HG02943 (cell line): ENCODE measurements around the gene INTS1.

Source experiments
- ATAC-seq: cut with Tn5 transposase; IDR thresholded peaks from one replicate; pipeline ENCODE4 v1.9.1; 2021; ENCODE audit warnings: mild to moderate bottlenecking, low read depth, moderate library complexity; ENCODE audit not compliant: unreplicated experiment

The INTS1 gene

DNA sequence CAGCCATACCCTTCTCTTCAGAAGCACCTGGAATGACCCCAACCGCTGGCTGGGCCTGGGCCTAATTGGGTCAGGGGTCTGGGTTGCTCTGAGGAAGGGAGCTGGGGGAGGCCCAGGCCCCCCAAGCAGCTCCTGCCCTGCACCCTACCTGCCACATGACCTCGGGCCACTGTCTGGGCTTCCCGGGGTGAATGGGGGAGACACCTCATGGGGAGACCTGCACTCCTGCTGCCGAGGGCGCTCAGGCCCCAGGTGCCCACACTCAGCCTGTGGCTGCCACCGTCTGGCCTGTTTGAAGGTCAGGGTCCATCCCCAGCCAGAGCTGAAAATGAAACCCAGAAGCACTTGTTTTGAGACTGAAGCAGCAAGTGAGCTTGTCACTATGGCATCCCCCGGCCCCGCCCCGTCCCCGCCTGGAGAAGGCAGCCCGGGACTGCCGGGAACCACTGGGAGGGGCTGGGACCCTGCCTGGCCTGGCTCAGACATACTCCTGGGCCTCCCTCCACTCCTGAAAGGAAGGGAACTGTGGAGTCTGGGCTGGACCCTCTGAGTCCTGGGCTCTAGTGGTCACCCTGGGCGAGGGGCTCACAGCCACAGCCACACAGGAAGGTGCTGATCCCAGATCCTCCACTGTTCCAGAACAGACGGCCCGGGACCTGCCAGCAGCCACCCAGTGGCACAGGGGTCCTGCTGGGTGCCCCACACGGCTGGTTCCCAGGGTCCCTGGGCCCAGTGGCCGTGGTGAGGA, 37.5 kb downstream of the INTS1 start:
- no peak for ATAC-seq

DNA sequence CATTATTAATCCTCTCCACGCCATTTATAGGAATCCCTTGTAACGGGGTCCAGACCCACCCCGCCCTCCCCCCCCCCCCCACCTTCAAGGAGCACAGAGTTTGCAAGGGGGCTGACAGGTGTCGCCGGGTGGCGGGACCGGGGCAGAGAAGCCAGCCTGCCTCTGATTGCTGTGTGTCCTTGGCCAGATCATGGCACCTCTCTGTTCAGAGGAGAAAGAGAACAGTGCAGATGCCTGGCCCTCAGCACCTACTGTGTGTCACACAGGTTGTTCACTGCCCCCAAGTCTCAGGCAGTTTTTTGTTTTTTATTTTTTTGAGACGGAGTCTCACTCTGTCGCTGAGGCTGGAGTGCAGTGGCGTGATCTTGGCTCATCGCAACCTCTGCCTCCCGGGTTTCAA, 39.5 kb downstream of the INTS1 start:
- no peak for ATAC-seq

DNA sequence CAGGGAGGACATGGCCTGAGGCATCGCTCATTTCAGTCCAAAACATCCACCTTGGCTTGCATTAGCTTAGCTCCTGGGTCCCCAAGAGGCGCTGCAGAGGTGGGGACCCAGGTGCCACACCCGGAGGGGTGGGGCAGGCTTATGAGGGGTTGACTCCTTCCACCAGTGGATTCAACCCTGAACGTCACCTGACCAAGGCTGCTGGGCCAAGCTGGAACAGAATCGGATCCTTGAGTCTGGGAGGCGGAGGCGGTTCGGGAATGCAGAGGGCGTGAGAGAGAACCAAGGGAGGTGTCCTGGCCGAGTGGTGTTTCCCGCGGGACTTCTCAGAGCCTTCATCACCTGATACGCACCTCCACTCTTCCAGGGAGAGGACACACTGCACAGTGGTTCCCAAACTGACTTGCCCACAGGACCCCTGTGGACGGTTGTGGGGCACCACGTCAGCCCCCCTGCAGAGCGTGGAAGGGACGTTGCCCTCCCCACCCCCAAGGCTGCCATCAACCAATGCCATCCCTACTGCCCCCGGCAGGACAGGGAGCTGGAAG, 40.4 kb downstream of the INTS1 start:
- ATAC-seq = no peak

DNA sequence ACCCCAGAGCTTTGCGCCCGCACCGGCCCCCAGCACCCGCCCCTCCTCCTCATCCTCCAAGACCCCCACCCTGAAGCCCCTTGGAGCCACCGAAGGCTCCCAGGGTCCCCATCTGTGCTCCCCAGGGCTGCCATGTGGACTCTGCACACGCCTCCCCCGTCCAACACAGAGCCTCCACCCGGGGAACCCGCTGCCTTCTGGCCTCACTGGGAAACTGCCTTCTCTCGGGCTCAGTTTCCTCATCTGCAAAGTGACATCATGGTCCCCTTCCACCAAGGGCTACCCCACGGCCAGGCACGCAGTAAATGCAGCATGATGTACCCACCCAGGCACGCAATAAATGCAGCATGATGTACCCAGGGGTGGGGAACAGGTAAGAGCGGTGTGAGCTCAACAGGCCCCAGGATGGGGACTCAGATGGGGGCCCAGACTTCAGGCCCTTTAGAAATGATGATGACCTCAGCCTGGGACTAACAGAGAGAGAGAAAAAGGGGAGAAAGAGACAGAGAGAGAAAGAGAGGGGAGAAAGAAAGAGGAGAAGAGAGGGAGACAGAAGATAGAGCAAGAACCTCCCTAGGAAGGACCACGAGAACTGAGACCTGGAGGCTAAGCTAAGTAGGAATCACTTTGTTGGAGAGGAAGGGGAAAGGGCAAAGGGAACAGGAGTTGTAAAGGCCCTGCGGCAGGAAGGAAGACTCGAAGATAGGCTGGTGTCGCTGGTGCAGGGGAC, 42.4 kb downstream of the INTS1 start:
- ATAC-seq = no peak

DNA sequence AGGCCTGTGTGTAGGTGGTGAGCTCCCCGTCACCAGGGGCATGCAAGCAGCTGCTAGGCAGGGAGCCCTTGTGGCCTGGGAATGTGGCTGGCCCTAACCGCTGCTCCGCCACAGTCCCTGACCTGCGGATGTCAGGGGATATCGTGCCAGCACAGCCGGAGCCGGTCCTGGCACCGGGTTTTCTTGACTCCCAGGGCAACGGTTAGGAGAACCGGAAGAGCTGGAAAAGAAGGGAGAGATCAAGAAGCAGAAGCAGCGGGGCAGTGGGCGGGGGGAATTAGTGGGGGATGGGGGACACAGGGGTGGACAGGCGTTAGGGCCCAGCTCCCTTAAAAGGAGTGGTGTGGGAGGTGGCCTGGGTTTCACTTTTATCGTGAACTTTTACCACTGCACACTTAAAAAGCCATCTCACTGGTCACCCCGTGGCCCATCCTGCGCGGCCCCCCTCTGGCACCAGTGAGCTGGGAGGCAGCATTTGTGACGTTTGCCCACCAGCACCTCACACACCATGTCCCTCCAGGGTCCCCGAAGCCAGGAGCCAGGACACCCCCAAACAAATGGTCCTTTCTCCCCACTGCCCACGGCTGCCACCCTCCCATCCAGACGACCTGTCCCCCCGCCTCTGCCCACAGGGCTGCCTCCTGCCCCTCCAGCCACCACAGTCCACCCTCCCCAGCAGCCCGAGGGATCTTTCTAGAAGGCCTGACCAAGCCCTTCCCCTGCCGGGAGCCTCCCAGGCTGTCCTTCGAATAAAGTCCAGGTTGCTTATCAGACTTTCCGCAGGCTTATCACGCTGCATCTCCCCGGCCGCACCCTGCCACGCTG, 43.2 kb downstream of the INTS1 start:
- ATAC-seq = no peak

DNA sequence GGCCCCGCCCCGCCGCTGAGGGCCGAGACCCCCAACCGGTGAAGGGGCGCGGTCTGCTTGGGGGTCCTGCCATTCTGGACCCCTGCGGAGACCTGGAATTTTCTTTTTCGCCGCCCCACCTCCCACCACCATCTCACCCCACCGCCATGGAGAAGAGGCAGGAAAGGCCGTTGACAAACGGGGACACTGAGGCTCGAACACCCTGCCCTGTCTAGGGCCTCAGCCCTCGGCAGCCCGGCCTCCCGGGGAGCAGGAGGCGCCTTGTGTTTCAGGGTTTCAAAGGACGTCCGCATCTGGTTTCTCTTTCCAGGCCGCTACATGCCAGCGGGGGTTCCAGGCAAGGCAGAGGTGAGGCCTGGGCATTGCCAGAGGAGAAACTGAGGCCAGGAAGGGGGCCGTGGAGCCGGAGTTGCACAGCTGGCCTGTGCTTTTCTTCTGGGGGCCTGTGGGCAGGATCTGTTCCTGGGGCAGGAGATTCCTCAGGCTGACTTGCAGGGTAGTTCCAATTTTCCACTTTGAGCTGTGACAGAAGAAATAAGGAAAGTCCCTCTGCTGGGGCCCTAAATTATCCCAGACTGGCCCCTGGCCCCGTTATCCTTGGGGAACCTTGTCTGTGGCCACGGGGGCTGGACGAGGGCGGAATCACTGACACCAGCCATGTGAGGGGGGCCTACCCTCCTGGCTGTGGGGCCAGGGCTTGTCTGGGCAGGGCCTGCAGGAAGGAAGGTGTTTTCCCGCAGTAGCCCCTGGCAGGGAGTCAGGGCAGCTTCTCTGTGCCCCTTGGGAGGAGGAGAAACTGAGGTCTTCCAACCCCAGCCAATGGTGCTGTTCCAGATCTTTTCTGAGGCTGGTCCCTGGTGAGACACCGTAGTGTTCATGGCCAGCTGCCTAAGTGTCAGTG, 44.0 kb downstream of the INTS1 start:
- no peak for ATAC-seq

DNA sequence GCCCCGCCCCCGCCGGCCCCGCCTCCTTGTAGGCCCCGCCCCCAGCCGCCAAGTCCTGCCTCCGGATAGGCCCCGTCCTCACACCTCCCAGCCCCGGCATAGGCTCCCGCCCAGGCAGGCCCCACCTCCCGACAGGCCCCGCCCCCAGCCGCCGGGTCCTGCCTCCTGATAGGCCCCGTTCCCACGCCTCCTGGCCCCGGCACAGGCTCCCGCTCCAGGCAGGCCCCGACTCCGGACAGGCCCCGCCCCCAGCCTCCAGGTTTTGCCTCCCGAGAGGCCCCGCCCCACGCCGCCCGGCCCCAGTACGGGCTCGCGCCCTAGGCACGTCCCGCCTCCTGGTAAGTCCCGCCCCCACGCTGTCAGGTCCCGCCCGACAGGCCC, 44.7 kb downstream of the INTS1 start:
- peak; percentile 89 for ATAC-seq

DNA sequence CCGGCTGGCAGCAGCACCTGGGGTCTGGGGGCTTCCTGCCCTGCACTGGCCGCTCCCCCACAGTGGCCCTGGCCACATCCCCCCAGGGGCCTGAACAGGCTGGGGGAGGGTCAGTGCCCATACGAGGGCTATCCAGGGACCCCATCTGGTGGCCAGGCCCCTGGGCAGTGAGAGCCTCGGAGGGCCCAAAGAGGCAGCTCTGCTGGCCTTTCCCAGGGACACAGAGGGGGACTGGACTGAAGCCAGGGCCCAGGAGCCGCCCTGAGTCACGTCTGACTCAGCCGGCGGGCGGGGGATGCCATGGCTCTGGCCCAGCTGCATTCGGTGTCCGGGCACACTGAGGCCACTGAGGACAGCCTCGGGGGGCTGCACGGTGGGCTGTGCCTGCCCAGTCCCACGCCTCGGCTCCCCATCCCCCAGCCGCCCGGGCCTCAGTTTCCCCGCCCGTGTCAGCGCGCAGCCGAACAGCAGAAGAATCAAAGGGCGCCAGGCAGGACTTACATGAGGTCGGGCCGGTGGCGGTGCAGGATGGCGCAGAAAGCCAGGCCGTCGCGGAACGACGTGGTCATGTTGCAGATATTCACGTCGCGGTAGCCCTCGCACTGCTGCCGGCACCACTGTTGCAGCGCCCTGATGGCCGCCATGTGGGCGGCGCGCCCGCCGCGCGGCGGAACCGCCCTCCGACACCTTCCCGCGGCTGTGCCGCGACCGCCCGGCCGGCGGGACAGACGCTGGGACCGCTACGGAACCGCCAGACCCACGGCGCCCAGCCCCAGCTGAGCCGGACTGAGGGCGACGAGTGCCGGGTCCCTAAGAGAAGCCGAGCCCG, 45.3 kb downstream of the INTS1 start, which contains the start of gene MICALL2:
TSS of gene MICALL2 (minus strand) at position 788 of the 829 bp plus-strand sequence. CDS start at position 644, 144 bp downstream.
- ATAC-seq = peak; percentile 9

DNA sequence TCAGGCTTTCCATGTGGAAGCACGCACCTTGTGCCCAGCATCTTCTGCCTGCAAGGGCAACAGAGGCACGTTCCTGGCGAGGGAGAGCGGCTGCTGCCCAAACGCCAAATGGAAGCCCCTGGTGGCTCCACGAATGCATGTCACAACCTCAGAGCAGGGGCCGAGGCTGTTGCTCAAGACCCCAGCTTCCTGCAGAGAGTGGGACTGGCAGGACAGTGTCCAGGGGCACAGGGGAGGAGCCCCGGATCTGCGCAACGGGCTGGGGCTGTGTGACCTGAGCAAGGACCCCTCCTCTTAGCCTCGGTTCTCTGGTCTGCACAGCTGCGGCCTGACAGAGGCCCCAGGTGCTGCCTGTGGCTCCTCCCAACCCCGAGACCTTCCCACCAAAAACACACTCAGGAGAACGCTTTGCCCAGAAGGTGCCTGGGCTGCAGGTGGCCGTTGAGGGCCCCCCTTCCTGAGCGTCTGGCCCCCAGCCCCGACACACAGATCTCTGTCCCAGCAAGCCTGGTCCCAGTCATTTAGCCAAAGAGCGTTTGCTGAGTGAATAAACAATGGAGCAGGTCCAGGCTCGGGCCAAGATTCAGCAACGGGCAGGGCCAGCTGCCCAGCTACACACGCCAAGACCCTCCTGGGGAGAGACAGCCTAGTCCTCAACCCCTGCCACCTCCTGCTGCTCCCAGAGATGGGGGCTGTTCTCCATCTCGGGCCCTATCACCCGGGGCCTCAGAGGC, 46.1 kb downstream of the INTS1 start:
- no peak for ATAC-seq

DNA sequence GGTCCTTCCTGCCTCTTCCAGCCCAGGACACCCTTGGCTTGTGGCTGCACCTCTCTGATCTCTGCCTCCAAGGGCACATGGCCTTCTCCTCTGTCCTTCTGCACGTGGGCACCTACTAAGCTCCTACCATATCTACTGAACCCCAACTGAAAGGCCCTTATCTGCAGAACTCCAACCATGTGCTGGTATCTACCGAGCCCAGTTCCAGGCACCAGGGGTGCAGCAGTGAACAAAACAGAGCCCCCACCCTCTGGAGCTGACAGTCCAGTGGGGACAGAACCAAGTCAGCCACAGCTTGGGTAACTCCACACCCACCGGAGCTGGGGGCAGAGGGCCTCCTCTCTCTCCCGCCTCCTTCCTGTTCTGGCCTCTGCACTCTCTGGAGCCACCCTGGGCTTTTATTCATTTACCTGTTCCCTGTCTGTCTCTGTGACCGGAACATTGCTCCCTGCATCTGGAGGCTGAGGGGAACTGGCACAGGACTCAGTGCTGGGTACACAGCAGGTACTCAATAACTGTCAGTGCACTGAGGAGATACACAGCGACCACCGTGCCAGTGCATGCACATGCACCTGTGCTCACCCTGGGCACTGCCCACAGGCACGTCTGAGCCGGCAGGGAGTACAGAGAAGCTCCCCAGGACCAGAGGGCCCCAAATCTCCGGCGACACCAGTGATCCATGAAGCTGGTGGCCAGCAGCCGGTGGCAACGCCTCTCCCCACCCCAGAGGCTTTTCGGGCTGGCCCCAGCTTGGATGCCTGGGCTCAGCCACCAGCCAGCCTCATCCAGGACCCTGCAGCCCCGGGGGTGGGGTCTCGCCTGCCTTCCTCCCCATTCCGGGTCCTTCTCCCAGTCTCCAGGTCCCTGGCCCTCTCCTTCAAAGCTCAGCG, 46.9 kb downstream of the INTS1 start:
- no peak for ATAC-seq

DNA sequence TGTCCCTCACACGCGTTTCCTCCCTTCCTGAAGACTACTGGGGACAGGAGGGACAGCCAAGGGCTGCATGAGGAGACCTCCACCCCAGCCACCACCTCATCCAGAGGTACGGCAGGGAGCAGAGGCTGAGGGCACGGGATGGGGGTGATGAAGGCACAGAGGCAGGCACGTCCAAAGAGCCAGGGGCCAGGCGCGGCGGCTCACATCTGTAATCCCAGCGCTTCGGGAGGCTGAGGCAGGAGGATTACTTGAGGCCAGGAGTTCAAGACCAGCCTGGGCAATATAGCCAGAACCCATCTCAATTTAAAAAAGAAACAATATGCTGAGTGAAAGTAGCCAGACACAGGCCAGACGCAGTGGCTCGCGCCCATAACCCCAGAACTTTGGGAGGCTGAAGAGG, 48.2 kb downstream of the INTS1 start:
- ATAC-seq = no peak

DNA sequence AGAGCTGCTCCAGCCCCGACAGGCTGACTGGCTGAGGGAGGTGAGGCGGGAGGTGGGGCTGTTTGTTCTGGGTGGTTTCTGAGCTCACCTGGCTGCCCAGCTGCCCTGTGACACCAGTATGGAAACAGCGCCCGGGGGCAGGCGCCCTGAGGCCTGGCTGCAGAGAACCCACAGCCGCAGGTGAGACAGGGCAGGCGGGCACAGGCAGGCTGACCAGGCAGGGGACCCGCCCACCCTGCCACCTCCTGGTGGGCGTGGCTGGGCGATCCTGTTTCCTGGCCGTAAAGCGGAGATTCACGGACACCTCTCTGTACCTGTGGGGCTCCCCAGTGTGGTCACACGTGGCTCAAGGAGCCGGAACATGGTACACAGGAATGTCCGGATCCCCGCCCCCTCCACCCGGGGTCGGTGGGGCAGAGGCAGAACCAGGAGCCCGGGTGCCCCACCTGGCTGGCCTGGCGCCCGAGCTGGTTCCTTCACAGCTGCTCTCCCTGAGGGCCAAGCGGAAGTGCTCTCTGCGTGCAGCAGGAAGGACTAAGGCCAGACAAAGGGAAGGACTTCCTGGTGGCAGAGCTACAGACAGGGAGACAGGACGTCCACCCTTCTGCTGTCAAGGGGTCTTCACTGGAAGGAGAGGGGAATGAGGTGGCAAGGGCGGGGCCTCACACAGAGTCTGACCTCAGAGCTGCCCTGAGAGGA, 48.8 kb downstream of the INTS1 start:
- no peak for ATAC-seq

DNA sequence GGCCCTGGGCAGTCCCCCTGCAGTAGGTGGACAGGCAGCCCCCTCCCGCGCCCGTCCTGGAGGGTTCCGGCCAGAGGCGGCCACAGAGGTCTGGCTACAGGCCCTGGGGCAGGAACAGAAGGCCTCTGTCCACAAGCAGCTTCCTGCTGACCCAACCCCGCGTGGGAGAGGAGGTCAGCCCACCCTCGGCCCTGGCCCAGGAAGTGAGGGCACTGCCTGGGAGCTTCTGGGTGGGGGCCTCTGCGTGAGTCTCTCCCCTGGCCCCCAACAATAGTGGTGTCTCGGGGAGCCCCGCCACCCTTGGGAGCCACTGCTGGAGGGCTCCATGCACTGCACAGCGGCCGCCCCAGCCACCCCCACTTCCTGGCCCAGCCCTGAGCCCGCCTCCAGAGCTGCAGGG, 49.6 kb downstream of the INTS1 start:
- no peak for ATAC-seq

DNA sequence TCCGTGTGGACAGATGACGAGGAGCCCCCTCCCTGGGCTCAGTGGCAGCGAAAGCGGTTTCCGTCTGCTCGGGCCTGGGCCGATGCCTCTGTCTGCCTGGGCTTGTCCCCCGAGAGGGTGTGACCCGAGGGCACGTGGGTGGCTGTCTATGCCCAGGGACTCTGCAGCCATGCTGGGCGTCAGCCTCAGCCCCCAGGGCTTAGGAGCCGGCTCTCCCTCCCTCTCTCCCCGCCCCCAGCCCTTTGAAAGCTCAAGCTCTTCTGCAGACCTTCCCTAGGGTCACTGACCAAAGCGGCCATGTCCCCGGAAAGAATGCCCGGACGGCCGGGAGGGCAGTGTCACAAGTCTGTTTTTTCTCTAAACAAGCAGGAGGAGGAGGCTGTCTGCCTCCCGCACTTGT, 52.0 kb downstream of the INTS1 start:
- ATAC-seq = no peak

DNA sequence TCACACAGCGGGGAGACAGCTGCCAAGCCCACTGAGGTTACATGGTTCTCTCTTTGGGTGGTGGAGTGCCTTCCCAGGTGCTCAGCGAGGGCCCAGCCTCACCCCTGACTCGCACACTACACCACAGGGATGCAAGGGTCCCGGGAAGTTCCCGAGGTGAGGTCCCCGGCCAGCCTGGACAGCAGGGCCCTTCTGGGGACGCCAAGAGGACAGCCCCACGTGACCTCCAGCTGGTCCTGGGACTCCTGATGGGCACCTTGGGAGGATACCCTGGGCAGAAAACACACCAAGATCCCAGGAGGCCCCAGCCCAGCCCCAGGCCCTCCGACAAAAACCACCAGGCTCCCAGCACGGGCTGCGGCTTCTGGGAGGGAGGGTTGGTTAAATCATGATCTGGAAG, 53.2 kb downstream of the INTS1 start:
- no peak for ATAC-seq

DNA sequence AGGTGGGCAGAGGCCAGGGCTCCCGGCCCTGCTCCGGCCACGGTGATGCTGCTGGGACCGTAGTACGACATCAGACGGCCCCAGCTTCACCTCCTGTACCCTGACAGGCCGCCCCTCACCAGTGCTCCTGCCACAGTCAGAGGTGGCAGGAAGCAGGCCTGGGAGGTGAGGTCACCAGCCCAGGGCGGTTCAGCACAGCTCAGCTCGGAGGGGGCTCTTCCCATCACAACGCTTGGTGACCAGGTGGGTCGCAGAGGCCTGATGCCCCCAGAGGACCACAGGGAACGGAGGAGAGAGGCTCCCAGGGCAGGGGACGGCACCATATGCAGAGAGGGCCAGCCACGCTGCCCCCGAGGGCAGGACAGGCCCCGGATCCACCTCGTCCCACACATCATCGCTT, 53.8 kb downstream of the INTS1 start:
- ATAC-seq = no peak

DNA sequence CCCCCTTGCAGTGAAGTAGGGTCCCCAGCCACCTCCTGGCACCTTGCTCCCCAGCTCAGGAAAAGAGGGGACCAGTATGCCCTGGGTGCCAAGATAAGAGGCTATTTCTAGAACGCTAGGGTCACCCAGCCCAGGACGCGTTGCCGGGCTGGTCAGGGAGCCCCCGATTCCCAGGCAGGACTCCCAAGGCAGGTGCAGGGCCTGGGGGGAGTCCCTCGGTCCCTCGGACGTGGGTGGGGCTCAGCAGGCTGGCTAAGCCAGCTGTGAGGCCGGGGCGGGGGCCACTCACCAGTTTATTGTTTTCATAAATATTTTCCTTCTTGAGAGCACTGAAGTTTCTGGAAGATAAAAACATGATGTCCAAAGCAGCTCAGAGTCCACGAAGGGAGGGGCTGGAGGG, 54.2 kb downstream of the INTS1 start:
- no peak for ATAC-seq
